ENCODE measurements around the gene C2CD2.

C2CD2 gene

DNA sequence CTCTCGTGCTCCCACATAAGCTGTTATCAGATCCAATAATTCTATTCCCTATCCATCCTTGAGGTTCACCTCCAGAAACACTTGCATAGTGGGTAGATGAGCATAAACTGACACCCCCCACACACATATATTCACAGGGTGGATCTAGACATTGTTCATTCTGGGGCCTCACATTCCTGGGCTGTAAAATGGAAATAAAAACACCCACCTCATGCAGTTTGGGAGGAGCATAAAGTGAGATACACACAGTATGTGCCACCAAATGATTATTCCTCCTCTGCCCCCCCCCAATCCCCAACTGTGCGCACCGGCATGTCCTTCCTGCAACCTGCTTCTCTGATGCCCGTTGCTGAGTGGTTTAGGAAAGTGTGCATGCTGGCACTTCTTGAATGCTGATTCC is 92.6 kb downstream of the C2CD2 start:
- DNase-seq, result no peak

DNA sequence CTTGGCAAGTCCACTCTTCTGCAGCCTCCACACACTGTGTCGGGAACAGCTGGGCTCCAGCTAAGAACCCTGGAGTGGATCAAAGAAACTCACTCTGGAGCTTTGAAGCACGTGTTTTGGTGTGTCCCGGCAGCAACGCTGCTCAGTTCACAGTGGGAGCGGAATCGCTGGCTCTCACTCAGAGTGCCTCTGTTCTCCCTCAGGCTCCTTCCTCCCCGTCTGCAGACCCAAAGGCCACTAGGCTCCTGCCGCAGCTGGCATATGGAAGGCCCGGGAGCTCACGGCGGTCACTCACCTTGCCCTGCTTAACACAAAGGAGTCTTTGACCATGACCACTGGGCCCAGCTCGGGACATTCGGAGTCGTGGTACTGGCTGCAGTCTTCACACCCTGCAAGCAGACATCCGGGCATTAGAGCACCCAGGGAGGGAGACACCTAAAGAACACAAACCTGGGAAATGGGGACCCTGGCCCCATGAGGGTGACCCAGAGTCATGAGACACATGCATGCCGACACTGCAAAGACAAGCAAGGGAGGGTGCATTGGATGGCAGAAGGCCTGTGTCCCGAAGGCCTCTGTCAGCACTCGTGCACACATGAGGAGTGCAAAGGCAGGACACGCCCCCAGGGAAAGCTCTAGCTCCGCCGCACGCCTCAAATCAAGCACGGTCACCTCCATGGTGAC is 94.4 kb downstream of the C2CD2 start:
- no peak for DNase-seq

DNA sequence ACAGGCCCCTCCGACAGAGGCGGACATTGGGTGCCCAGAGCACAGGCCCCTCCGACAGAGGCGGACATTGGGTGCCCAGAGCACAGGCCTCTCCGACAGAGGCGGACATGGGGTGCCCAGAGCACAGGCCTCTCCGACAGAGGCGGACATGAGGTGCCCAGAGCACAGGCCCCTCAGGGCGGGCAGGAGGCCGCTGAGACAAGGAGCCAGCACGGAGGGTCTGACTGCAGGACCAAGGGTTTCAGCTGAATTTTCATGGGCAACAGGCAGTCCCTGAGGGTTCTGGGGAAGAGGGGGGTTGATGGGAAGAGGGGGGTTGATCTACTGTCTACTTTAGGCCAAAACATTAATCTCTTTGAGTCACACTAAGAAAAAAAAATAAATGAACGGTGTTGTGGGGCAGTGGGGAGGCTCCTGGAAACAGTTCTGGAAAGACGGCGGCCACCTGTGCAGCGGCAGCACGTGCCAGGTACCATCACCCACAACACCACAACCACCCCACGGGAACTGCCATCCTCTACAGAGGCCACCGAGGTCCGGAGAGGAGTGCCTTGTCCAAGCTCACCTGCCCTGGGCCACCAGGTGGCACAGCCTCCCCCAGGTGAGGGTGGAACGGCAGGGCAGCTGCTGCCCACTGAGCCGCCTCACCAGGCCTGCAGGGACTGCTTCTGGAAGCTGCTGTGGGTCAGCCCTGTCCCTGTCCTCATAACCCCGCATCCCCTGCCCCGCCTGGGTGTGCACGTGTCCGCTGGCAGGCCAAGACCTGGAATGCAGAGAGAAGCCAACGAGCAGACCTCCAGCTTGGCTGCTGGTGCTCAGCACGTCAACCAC is 95.1 kb downstream of the C2CD2 start:
- no peak for DNase-seq

DNA sequence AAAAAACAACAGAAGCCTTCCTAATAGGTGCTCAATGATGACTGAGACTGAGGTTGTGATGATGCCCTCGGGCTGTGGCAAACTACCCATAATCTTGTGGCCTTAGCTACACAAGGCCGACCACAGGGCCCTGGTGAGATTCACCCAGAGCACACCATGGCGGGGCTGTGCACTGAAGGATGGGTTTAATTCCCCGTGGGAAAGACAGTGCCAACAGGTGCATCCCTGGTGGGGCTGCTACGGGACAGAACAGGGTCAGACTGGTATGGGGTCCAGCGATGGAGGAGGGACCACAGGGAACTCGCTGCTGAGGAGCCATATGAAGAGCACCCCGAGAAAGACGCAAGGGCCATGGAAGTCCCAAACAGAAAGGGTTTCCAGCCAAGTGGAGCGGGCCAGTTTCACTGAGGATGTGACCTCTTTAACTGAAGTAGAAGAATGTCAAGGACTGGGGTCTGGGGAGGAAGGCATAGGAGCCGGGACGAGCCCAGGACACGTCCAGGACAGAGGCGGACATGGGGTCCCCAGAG is 96.0 kb downstream of the C2CD2 start:
- DNase-seq, result no peak

DNA sequence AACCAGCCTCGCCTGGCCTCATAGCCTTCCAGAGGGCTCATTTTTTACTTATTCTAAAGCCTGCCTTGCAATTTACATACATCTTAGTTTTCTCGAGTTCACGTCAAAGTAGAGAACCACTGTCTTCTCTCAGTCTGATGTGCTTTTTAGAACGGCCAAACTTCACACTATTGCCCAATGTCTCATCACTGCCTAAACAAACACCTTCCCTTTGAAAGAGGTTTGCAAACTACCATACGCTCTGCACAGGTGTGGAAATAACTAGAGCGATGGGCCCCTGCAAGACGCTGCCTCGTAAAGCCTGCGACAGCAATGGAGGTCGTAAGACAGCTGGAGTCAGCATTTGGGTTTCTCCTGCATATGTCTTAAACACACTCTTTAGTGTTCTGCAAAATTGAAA is 97.2 kb downstream of the C2CD2 start:
- DNase-seq, result no peak

DNA sequence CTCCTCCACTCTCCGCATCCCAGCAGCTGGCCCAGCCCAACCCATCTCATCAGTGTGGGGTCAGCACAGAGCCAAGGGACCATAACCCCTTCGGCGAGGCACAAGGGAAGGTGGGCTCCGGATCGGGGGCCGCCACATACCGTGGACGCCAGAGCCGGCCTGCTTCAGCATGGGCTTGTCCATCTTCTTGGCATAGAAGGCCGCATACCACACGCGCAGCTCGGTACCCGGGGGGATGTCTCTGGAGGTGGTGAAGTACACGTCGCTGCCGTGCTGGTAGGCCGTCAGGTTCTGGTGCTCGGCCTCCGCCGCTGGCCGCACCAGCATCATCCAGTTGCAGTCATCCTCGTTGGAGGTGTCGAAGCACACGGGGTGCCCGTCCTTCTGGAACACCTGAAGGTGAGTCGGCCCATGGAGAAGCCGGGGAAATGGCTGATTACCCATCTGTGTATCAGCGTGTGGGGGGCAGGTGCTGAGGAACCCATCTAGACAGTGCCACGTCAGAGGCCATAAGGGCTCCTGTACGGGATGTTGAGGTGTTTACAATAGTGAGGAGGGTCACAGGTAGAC is 99.3 kb downstream of the C2CD2 start:
- no peak for DNase-seq

DNA sequence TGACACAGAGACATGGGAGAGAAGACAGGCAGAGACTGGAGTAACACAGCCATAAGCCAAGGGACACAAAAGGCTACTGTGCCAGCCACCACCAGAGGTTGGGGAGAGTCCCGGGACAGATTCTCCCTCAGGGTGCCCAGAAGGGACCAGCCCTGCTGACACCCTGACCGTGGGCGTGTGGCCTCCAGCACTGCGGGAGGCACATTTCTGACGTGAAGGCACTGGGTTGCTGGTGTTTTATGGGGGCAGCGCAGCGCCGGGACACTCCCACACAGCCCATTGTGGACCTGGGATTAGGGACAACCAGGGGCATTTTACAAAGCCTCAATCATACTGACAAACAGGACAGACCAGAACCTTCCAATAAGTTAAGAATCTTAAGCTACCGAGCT is 100.9 kb downstream of the C2CD2 start:
- no peak for DNase-seq

DNA sequence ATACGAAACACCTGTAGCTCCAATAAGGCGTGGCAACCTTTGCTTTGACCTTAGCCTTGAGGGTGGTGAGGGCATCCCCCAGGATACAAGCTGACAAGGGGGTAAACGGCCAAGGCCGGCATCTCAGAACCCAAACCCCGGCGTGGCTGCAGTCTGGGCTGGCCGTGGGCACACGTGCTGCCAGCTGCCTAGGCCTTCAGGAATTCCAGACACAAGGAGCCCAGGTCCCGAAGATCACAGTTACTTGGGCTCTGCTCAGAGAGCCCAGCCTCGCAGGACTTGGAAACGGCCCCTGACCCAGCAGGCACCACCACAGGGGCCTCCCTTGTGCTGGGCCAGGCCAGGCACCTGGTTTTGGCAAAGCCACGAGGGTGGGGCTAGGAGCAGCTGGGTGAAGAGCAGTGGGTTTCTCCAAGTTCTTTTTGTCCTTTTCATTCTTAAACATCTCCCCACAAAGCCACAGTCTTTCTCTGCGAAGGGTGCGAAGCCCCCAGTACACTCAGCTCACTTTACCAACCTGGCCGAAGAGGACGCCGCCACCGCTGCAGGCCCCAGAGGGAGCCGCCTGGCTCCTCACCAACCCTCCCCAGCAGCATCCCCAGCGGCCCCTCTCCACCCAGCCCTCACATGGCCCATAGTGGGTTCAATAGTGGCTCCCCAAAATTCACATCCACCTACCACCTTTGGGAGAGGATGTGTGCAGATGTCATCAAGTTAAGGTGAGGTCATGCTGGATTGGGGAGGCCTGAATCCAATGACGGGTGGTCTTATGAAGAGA is 101.5 kb downstream of the C2CD2 start:
- DNase-seq, result no peak

DNA sequence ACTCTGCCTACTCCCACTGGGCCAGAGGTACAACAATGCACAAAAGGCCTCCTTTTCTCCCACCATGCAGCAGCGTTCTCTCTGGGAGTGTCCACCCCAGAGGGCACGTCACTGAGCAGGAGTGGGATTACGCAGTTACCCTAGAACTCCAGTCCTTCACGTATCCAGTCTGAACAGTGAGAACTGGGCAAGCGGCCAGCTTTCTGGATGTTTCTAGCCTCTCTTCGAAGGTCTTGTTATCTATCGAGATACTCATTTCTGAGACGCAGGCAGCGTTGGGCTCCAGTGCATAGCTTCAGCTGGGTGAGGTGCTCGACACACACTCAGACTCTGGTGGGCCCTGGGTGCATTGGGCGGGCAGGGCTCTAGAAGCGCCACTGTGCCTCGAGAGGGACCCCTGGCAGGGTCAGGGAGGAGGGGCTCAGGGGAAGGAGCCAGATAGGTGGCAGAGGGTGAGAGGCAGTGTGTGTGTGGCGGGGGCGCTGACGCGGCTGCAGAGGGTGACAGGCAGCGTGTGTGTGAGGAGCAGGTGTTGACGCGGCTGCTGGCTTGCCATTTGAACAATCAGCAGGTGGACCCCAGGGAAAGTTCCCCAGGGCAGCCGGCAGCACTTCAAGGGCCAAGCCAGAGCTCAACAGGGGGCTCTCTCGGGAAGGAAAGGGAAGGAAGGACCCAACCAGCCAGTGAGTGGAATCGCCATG is 102.6 kb downstream of the C2CD2 start:
- DNase-seq, result no peak

DNA sequence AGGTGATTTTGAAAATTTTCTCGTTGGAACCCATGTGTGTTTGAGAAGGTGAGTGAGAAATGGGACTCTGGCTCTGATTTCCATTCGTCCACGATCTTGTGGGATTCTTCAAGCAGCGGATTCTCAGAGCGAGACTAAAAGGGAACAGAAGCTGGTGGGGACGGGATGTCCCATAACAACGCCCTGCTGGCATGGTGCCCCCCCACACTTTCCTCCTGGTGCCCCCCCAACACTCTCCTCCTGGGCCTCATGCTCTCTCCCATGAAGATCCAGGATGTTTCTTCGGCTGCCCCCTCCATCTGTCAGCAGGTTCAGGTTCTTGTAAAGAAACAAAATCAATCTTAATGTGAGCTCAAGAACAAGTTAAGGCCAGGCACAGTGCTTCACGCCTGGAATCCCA is 103.7 kb downstream of the C2CD2 start:
- DNase-seq, result no peak

DNA sequence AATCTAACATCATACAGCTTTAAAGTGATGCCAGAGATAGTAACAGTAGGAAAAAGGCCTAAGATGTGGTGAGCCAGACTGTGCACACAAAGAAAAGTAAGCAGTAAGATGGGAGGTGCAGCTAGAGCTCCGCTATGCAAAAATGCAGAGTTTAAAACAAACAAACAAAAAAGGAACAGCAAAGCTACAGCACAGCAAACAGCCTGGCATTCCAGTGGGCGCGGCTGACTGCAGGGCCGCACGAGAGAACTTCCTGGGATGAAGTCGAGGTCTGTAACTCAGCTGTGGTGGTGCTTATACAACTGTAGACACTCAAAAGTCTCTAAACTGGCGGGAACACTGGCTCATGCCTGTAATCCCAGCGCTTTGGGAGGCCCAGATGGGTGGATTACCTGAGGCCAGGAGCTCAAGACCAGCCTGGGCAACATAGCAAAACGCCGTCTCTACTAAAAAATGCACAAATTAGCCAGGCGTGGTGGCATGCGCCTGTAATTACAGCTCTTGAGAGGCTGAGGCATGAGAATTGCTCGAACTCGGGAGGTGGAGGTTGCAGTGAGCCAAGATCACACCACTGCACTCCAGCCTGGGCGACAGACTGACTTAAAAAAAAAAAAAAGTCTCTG is 104.7 kb downstream of the C2CD2 start:
- DNase-seq, result no peak

DNA sequence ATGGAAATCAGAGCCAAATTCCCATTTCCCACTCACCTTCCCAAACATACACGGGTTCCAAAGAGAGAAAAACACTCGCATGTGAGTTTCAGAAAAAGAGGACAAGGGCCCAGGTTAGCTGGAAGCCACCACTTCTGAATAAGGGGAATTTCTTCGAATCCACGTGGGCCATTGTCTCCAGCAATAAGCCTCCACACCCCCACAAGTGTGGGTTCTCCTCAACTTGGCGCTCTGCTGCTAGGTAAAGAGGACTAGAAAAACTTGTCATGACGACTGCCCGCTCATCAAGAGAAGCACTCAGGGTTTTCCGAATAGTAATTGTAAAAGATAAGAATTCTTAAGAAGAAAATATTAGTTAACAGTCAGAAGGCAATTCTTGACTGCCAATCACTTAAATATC is 105.3 kb downstream of the C2CD2 start:
- DNase-seq, result no peak

DNA sequence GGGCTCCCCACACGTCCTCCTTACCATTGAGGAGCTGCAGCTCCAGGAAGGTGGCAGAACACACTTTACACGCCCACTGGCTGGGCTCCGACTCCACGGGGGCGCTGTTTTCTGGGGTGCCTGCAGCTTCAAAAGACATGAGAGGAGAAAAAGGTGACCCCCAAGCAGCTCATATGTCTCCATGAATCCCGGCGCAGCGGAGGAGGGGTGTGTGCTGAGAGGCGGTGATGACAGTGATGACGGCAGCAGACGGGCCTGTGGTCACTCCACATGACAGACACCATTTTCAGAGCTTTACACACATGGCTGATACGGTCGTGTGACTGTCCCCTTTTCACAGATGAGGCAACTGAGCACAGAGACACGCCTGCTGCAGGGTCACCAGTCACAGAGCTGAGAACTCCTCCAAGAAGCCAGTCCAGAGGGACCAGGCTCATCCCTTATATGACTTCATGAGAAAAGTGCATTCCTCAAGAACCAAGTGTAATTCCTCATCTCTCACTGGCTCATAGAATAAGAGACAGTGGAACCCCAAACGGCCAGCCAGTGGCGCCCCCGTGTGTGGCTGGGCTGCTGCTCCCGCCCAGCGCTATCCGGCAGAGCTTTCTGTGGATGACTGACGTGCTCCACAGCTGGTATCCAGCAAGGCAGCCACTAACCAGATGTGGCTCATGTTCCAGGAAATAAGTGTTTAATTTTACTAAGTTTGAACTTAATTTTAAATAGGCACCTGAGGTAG is 106.6 kb downstream of the C2CD2 start:
- DNase-seq, result no peak

DNA sequence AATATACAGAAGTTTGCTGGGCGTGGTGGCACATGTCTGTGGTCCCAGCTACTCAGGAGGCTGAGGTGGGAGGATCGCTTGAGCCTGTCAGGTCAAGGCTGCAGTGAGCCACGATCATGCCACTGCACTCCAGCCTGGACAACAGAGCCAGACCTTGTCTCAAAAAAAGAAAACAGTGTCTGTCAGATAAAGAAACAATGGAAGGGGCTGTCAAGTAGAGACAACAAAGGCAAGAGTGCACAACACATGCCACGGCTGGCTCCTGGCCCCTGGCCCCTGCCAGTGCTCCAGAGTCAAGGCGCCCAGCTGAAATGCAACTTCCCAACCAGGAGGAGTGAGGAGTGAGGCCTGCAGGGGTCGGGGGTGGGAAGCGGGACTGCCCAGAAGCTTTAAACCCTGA is 107.3 kb downstream of the C2CD2 start:
- DNase-seq, result no peak

DNA sequence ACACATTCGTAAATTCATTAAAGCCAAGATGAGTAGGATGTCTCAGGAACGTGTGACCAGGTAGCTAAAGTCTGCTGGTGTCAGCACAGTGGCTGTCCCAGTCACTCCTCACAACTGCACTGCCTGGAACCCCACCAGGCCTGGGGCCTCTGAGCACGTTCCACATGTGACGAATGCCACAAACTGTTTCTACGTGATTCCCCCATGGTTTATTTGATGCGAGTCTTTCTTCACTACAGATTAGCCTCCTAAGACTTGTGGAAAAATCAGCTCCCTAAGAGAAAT is 107.8 kb downstream of the C2CD2 start:
- no peak for DNase-seq

DNA sequence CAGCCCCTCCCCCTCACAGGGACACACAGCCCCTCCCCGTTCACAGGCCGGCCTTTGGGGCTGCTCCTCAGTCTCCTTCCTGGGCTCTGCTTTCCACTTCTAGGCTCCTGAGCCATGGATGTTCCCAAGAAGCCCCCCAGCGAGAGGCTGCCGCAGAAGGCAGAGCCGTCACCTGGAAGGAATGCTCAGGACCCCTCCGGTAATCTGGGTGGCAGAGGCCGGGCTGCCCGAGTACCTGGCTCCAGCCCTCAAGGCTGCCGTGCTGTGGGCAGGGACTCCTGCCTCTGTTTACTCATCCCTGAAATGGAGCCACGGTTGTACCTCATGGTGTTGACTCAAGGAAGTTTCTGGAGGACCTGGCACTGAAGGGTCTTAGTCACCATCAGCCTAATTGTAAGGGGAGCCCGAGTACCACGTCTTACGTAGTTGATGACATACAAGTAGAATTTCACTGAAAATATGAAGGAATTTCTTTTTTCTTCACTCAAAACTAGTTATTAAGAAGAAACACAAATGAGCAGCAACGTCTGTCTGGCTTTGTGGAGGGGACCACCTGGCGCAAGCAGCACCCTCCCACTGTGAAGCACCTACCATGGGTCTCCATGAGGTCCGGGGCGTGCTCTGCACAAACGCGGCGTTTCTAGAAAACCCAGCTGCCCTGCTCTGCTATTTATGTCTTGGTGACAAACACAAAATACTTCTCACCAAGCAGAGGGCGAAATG is 108.3 kb downstream of the C2CD2 start:
- DNase-seq, result no peak

DNA sequence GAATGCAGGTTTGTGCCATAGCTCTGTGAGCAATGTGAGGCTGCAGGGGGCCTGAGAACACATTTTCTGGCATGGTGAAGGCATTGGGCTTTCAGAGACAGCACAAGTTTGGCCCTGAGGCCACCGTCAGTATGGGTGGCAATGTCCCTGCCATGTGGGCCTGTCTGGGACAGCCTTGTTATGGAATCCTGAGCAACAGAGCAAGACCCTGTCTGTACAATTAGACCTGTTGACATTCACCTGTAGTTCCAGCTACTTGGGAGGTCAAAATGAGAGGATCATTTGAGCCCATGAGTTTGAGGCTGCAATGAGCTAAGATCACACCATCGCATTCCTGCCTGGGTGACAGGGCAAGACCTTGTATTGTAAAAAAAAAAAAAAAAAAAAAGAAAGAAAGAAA is 110.2 kb downstream of the C2CD2 start:
- no peak for DNase-seq

DNA sequence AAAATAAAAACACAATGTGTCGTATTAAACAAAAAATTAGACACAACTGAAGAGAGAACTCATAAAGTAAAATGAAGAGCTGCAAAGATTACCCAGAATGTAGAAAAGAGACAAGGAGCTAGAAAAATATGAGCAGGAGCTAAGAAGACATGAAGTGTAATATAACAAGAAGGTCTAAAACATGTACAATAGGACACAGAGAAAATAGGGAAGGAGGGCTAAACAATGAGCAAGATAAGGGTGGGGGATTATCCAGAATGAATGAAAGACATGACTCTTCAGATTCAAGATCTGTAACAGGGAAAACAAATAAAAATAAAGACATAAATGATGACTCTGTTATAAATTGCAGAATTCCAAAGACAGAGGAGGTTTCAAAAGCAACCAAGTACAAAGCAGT is 112.9 kb downstream of the C2CD2 start:
- DNase-seq, result no peak

DNA sequence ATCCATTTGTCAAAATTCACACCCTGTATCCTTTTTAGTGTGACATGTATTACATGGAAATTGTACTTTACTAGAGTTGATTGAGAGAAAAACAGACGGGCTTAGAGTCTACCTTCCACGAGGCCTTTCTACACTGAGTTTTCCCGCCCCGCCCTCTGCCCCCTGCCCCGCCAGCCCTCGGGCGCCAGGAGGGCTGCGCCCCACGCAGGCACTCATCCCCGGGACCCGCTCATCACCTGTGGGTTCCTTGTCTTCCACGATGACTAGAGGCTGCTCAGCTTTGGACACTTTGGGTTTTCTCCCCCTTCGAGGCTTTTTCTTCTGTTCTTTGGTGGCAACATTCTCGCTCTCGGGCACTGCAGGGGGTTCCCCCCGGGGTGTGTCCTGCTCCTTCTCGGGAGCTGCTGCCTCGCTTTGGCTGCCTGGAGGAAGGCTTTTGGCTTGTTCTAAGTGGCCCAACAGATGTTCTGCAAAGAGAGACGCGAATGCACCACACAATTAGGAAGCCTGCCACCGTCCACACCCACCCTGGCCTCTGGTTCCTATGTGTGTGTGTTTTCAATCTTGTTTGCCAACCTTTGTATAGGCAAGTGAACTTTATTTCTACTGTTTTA is 114.3 kb downstream of the C2CD2 start:
- no peak for DNase-seq

DNA sequence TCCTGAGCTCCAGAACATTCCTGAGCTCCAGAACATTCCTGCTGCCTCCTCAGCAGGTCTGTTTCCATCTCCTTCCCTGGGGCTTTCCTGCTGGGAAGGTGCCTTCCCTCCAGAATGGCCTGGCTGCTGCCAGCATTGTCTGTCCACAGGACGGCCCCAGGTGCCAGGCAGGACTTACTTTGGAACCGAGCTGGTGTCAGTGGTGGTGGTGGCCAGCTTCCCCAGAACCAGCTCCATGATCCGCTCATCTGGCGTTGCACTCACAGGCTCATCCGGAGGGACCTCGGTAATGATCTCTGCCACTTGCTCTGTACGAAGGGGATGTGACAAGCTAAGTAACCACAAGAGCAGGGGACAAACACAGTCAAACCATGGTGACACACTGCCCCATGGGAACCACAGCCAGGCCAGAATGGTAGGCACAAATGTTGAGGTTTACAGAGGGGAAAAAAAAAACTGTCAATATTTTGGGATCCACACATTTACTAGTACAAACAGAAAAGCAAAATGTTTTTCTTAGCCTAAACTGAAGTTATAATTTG is 116.0 kb downstream of the C2CD2 start:
- DNase-seq, result no peak

Data from NCI-H2029 (cell line).